Measurements from ENCODE around the gene CCNA2.

DNA sequence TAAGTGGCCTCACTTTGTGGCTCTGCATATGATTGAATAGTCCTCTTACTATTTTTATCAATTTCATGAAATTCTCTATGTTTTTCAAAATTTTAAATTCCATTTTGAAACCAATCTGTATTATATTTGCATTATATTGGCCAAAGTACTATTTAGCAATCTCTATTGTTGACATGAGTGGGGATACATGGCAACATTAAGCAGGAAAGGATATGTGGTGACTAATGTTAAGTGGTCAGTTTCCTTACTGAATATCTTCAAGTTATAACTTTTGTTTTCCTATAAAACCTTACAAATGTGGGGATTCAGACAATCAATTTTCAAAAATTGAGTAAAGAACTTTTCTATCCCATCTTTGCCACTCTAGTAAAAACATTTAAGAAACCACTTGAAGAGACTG is 36.4 kb upstream of the CCNA2 start:
- TF ChIP-seq POLR2A (IDR thresholded peaks at IDR 0.05; ENCODE audit: low read depth, low read length) (no peak), TAF1 (IDR thresholded peaks at IDR 0.05; ENCODE audit: borderline replicate concordance, low read depth, low read length) (no peak), POLR2AphosphoS5 (IDR thresholded peaks at IDR 0.05; ENCODE audit: low read depth, low read length) (no peak)

Data from GM12892 (cell line).